SK-N-SH treated with all-trans-retinoic acid at 6 μM for 48 hours (cell line): ENCODE measurements around the gene NADSYN1.

ENCODE experiments used
- ESRRG ChIP-seq: fragments of 250-450 bp; sonication (Bioruptor Pico); IDR thresholded peaks from 2 replicates; pipeline ENCODE4 v1.6.1; 2021; ENCODE audit warnings: mild to moderate bottlenecking
- ZFP30 ChIP-seq: fragments of 450-650 bp; formaldehyde crosslinking; IDR thresholded peaks from 2 replicates; pipeline ENCODE4 v1.5.0; 2022; ENCODE audit warnings: mild to moderate bottlenecking, moderate library complexity
- ZNF8 ChIP-seq: fragments of 450-650 bp; formaldehyde crosslinking; IDR thresholded peaks from 2 replicates; pipeline ENCODE4 v1.5.0; 2020; ENCODE audit warnings: mild to moderate bottlenecking, moderate library complexity
- TF ChIP-seq, protein P1 (sequence below): fragments of 250-450 bp; sonication (Bioruptor Pico); IDR thresholded peaks from 2 replicates; pipeline ENCODE4 v1.5.1; 2021; ENCODE audit warnings: mild to moderate bottlenecking, moderate library complexity

DNA sequence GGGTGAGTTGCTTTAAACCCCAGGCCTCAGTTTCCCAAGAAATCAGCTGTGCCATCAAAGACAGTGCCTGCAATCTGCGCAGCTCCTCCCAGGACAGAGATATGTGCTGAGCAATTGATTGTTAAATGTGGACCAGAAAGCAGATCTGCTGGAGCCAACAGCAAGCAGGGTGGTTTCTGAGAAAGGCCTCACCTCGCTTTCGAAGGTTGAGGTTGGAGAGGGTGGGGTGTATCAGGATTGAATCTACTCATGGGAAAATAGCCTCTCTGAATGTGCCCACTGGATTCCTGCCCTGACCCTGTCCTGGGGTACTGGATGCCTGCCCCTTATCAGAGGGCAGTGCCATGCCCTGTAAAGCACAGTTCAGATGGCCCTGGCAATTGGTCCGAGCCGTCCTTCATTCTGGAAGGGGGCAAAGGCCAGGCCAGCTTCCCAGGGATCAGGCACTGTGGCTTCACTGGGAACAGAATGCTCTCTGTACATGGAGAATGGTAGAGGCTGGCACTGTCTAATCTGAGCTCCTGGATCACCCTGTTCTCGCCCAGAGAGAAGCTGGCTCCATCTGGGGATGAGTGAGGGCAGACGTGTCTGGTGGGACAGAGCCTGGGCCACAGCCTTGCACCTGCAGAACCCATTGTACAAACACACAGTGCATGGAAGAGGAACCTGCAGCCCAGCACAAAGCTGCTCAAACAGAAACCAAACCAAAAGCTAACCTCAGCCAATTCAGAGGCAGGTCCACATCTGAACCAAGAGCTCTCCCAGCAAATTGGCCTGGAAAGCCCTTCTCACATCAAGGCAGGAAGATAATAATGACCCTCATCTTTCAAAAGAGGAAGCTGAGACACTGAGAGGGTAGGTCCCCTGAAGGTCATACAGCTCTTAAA is 20.0 kb upstream of the NADSYN1 start:
- TF ChIP-seq ESRRG (CRISPR knock-in tag) (no peak), ZFP30 (CRISPR knock-in tag) (no peak), ZNF8 (CRISPR knock-in tag) (no peak)
- TF ChIP-seq, protein P1, sequence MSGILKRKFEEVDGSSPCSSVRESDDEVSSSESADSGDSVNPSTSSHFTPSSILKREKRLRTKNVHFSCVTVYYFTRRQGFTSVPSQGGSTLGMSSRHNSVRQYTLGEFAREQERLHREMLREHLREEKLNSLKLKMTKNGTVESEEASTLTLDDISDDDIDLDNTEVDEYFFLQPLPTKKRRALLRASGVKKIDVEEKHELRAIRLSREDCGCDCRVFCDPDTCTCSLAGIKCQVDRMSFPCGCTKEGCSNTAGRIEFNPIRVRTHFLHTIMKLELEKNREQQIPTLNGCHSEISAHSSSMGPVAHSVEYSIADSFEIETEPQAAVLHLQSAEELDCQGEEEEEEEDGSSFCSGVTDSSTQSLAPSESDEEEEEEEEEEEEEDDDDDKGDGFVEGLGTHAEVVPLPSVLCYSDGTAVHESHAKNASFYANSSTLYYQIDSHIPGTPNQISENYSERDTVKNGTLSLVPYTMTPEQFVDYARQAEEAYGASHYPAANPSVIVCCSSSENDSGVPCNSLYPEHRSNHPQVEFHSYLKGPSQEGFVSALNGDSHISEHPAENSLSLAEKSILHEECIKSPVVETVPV (CRISPR knock-in tag), result no peak
